OCI-LY3 (cell line): ENCODE measurements around the gene TCEANC.

ENCODE experiments used
- EZH2phosphoT487 ChIP-seq: fragments of 200-600 bp; shearing (Covaris generic); IDR thresholded peaks from 2 replicates; pipeline ENCODE4 v1.6.1; 2018; ENCODE audit warnings: antibody characterized with exemption, mixed run types, low read depth
- TF ChIP-seq, protein P1 (sequence below): fragments of 200-600, 300-600 bp; sonication (generic); IDR thresholded peaks from 2 replicates; pipeline ENCODE4 v1.5.1; 2014; ENCODE audit warnings: antibody characterized with exemption, low read length, low read depth

DNA sequence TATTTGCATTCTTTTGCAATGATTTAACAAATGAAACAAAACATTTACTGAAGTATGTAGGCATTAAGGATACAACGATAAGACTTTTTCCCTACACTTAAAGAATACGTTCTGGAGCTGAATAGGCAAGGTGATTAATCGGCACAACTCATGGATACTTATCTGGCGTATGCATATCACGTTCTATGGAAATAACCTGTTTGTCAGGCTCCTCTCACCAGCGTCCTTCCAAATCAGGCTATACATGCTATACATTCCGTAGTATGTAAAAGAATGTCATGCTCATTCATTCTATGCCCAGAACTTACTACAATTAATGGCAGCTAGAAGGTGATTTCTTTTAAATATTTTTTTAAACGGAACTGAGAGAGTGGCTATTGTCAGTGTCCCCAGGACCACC, 25.6 kb upstream of the TCEANC start:
- TF ChIP-seq, protein P1, sequence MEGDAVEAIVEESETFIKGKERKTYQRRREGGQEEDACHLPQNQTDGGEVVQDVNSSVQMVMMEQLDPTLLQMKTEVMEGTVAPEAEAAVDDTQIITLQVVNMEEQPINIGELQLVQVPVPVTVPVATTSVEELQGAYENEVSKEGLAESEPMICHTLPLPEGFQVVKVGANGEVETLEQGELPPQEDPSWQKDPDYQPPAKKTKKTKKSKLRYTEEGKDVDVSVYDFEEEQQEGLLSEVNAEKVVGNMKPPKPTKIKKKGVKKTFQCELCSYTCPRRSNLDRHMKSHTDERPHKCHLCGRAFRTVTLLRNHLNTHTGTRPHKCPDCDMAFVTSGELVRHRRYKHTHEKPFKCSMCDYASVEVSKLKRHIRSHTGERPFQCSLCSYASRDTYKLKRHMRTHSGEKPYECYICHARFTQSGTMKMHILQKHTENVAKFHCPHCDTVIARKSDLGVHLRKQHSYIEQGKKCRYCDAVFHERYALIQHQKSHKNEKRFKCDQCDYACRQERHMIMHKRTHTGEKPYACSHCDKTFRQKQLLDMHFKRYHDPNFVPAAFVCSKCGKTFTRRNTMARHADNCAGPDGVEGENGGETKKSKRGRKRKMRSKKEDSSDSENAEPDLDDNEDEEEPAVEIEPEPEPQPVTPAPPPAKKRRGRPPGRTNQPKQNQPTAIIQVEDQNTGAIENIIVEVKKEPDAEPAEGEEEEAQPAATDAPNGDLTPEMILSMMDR, result no peak
- TF ChIP-seq EZH2phosphoT487, result no peak
